NCI-H2029 treated with DMSO at 0.1 percent for 48 hours (cell line): Measurements from ENCODE around the gene LCT.
"Not testable (repeated sequence)": the region's sequence is repeated elsewhere in the genome, so short reads cannot be mapped to it uniquely, and the experiment has no call there.

Experiments used
- DNase-seq: peaks from one replicate; lab custom pipeline; 2025; lab: John Stamatoyannopoulos, UW

The LCT gene

GRCh38 chr2:135797497-135798274, 39.3 kb downstream of the LCT start:
- DNase-seq = peak; percentile 49

GRCh38 chr2:135796606-135797005, 40.4 kb downstream of the LCT start:
- no peak for DNase-seq

GRCh38 chr2:135795641-135796040, 41.3 kb downstream of the LCT start:
- DNase-seq = not testable (repeated sequence)

- DNase-seq = no peak
These were observed 44.4 kb downstream of the LCT start for GRCh38 chr2:135792401-135793150.

GRCh38 chr2:135791418-135792190, 45.4 kb downstream of the LCT start:
- no peak for DNase-seq

GRCh38 chr2:135790423-135790822, 46.6 kb downstream of the LCT start:
- no peak for DNase-seq

GRCh38 chr2:135786823-135787222, 50.2 kb downstream of the LCT start:
- DNase-seq = no peak

GRCh38 chr2:135785032-135785431, 52.0 kb downstream of the LCT start:
- DNase-seq = no peak

- DNase-seq = no peak
These were observed 53.5 kb downstream of the LCT start for GRCh38 chr2:135783439-135783838.

- no peak for DNase-seq
These were observed 54.8 kb downstream of the LCT start for GRCh38 chr2:135782231-135782630.

GRCh38 chr2:135776367-135776766, 60.6 kb downstream of the LCT start:
- no peak for DNase-seq

GRCh38 chr2:135775420-135775819, 61.6 kb downstream of the LCT start:
- no peak for DNase-seq

- no peak for DNase-seq
These were observed 63.1 kb downstream of the LCT start for GRCh38 chr2:135773917-135774316.

- DNase-seq = no peak
These were observed 63.7 kb downstream of the LCT start for GRCh38 chr2:135773319-135773718.

- DNase-seq = no peak
These were observed 68.1 kb downstream of the LCT start for GRCh38 chr2:135768863-135769262.

- no peak for DNase-seq
These were observed 74.5 kb downstream of the LCT start for GRCh38 chr2:135762530-135762929.

GRCh38 chr2:135762022-135762421, 75.0 kb downstream of the LCT start:
- no peak for DNase-seq

GRCh38 chr2:135756692-135757091, 80.3 kb downstream of the LCT start:
- no peak for DNase-seq

- DNase-seq = no peak
These were observed 81.4 kb downstream of the LCT start for GRCh38 chr2:135755573-135755972.

- no peak for DNase-seq
These were observed 91.4 kb downstream of the LCT start for GRCh38 chr2:135745545-135745944.

- no peak for DNase-seq
These were observed 92.1 kb downstream of the LCT start for GRCh38 chr2:135744760-135745314.

GRCh38 chr2:135743860-135744259, 93.1 kb downstream of the LCT start:
- no peak for DNase-seq
